Stimulated activated CD4-positive, alpha-beta T cell treated with anti-CD3 and anti-CD28 coated beads, Interleukin-2, amount 100 ng/mL, for 24 hours (primary cell): ENCODE data around the gene IQGAP3.
A peak's percentile ranks its signal among the peaks of the same experiment; 100 is the strongest.
"Not testable (repeated sequence)": the region's sequence is repeated elsewhere in the genome, so short reads cannot be mapped to it uniquely, and the experiment has no call there.

Experiments used
- DNase-seq, 2 donors: peaks; one replicate each; pipeline ENCODE4 v3.0.0-alpha.2; 2020

The IQGAP3 gene

DNA sequence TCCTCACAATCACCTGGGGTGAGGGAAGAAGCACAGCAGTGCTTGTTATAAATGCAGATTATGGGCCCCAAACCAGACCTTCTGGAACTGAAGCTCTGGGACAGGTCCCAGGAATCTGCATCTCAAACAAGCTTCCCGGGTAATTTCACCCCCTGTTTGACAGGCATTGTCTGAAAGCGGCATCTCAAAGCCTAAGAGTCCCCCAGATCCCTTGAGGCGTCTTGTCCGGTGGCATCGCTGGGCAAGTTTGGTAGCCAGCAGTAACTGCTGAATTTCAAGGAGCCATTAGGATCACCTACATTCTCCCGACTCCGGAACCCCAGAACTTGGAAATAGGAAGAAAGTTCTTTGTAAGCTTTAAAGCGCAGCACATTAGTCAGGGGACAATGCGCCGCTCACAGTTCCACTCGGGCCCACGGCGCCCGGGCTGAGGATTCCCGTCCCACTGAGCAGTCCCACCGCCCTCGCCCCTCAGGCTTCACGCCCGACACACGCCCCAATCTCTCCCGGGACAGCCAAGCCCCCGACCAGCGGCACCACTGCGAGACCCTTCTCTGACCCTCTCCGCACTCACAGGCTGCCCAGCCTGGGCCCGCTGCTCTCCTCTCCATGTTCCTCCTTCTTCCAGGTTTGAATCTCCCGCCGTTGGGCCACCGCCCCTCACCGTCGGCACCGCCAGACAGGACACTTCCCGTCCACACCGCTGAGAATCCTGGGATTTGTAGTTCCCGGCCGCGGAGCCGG lies at the start of gene IQGAP3:
Gene IQGAP3, minus strand, starts transcription at position 647 of the 744 bp plus-strand sequence. Its CDS starts 36 bp downstream, at position 611.
- peak; percentile 77 to 78 for DNase-seq

- DNase-seq, result no peak
Measured at GRCh38 chr1:156619582-156619955, 47.2 kb upstream of the IQGAP3 start.

DNA sequence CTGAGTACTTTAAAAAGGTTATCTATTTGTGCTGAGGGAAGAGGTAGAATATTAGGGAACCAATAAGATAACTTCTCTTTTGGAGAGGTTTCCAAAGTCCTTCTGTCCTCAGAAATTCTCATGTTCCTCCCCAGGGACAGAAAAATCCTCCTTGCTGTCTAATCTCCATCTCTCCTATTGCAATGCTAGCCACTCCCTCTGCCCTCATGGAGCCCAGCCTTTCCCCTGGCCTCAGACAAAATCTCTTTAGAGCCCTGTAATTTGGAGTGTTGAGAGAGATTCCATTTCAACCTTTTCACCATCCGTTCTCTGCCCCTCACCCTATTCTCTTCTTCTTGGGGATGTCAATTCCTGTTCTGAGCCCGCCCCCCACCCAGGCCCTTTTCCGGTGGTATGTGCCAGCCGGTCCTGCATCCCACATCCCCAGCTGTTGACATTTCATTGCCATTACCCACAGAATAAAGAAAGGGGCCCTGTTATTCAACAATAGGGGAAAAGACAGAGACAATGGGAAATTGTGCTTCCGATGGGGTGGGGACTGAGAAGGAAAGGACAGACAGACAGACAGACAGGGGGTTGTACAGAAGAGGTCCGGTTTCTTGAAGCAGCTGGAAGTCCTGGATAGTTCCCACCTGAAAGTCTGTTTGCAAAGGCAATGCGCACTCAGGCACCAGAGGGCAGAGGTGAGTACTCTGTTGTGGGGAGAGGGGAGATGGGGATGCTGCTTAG lies 46.7 kb upstream of the IQGAP3 start, which contains the start of gene HAPLN2:
Gene HAPLN2, plus strand, starts transcription at position 563 of the 729 bp plus-strand sequence. CDS start 4,076 bp downstream, outside the sequence.
- DNase-seq, result no peak

DNA sequence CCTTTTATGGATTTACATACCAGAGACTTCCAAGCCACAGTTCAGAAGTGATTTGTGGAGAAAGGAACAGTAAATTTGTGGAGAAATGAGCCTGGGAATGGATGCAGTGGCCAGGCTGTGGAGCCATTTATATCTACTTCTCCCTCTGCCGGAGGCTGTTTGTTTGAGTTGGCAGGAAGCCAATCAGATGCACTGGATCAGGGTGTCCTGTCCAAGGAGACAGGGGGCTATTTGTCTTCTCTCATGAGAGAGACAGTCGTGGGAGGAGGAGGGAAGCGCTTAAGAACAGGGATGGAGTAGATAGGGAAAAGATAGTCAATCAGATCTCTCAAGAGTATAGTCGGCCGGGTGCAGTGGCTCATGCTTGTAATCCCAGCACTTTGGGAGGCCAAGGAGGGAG lies 44.1 kb upstream of the IQGAP3 start:
- DNase-seq, result no peak

- DNase-seq, result no peak
Measured at GRCh38 chr1:156615946-156616345, 43.6 kb upstream of the IQGAP3 start.

DNA sequence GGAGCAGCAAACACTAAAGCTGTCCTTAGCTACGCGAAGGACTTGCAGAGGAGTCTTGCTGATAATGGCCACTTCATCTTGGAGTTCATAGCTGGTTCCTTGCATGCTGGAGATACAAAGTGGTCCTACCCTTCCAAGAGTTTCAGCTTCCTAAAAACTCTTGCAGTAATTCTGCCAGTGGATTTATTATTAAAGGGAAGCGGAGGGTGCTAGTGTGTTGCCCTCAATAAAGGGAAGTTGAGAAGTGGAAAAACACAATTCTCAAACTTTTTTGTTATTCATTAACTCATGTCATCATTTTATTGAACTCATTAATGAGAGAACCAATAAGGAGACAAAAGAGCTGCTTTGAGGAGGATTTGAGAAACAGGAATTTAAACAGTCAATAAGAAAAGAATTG lies 40.3 kb upstream of the IQGAP3 start:
- DNase-seq, result no peak

- DNase-seq, result not testable (repeated sequence)
Measured at GRCh38 chr1:156610072-156610471, 37.7 kb upstream of the IQGAP3 start.

- peak; percentile 61 to 71 for DNase-seq
Measured at GRCh38 chr1:156608981-156609380, 36.6 kb upstream of the IQGAP3 start.

DNA sequence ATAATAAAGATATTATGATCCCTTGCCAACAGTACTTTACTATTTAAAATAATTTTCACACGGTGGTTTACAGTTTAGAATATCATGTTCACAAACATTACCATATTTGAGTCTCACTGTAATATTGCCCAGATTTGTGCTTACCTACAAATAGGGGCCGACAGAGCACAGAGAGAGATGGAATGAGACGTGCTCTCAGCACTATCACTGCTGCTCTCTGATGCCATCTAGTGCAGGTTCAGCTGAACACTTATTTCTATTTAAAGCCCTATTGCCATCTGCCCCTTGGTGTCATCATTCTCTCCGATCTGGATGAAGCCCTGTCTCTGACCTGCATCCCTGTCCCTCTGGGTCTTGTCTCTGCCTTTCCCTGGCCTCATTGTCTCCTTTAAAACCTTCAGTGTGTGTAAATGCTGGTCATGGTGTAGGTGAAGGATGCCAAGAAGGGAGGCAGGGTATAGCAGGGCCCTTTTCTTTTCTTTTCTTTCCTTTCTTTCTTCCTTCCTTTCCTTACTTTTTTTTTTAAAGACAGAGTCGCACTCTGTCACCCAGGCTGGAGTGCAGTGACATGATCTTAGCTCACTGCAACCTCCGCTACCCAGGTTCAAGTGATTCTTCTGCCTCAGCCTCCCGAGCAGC lies 35.8 kb upstream of the IQGAP3 start:
- peak; percentile 46 to 65 for DNase-seq

DNA sequence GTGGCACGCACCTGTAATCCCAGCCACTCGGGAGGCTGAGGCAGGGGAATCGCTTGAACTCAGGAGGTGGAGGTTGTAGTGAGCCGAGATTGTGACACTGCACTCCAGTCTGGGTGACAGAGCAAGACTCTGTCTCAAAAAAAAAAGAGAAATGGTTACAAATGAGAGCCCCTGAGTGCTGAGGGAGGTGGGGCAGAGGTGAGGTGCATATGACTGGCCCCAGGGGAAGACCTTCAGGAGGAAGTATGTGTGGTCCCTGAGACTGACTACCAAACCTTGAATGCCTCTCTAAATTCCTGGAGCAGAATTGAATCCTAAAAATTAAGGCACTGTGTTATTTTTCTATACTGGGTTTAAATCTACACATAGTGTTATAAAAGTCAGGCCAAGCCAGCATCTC lies 35.0 kb upstream of the IQGAP3 start:
- DNase-seq, result not testable (repeated sequence)

GRCh38 chr1:156602557-156602993 lies 30.2 kb upstream of the IQGAP3 start:
- no peak for DNase-seq

DNA sequence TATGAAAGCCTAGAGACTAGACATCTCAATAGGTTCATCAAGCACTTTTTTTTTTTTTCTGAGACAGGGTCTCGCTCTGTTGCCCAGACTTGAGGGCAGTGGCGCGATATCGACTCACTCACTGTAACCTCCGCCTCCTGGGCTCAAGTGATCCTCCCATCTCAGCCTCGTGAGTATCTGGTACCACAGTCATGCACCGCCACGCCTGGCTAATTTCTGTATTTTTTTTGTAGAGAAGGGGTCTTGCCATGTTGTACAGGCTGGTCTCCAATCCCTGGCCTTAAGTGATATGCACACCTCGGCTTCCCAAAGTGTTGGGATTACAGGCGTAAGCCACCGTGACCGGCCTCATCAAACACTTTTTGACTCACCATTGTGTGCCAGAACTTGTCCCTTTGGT lies 29.5 kb upstream of the IQGAP3 start:
- DNase-seq, result no peak

DNA sequence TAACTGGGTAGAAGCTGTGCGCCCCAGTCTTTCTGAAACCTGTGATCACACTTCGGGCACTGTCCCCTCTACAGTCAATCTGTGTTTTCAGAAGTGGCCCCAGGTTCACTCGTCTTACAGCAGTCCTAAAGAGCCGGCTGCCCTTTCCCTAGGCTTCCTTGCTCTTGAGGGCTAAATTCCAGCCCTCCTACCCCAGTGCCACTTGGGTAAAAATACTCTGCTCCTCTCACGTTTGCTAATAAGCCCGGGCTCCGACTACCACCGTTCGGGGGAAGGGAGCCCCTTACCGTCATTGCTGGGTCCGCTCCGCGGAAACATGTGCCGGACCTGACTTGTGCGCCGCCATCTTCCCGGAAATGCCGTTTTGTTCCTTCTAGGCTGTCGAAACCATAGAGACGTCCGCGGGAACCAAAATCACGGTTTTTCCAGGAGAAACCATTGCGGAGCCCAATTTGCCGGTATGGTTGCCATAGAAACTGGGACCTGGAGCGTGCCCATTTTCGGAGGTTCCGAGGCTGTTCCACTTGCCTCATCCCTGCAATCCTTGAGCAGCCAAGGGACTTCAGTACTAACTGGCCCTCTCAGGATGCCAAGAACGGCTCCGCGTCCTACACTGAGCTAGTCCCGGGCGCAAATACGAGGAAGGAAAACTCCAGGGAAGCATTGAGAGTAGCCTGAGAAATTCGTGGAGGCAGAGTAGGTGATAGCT lies 28.9 kb upstream of the IQGAP3 start, which contains the start of gene GPATCH4:
Gene GPATCH4, minus strand, starts transcription at position 358 of the 709 bp plus-strand sequence.
- peak; percentile 80 for DNase-seq

GRCh38 chr1:156600733-156601121 lies 28.4 kb upstream of the IQGAP3 start:
- peak in 1 of 2 donors; percentile 26 for DNase-seq

GRCh38 chr1:156599811-156600210 lies 27.4 kb upstream of the IQGAP3 start:
- DNase-seq, result no peak

DNA sequence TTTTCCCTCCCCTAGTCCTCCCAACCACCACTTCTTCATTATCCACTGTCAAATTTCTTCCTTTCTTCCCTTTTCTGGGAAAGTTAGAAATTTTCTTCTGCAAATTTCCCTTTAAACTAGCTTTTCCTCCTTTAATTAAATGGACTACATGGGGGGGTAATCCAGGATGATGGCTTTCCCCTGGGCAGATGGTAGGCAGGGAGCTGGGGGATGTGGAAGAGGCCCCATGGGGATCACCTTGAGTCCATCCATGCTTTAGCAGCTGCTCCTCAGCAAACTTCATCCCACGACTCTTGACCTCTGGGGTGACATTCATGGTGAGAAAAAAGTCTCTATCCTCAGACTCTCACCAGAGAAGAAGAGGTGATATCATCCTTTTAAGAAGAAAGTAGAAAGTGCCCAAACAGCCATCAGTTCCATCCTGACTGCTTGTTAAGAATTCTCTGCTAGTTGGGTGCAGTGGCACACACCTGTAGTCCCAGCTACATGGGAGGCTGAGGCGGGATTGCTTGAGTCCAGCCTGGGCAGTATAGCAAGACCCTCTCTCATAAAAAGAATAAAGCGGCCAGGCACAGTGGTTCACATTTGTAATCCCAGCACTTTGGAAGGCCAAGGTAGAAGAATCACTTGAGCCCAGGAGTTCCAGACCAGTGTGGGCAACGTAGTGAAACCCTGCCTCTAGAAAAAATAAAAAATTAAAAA lies 26.5 kb upstream of the IQGAP3 start:
- DNase-seq, result no peak

DNA sequence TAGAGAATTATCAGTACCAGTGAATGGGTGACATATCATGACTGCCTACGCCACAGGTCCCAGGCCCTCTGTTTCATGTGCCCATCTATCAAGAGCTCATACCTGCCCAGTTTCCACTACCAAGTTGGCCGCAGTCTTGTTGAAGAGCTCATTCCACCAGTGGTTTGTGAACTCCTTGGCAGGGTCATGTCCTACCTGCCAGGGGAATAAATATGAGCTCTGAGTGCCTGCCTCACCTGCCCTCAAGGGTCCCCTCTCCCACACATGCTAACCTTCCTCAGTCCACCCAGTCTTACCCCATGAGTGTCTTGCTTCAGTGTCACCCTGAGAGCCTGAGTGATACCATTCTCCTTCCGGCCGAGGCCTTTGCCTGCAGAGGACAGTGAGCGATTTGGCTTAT lies 25.8 kb upstream of the IQGAP3 start:
- no peak for DNase-seq

DNA sequence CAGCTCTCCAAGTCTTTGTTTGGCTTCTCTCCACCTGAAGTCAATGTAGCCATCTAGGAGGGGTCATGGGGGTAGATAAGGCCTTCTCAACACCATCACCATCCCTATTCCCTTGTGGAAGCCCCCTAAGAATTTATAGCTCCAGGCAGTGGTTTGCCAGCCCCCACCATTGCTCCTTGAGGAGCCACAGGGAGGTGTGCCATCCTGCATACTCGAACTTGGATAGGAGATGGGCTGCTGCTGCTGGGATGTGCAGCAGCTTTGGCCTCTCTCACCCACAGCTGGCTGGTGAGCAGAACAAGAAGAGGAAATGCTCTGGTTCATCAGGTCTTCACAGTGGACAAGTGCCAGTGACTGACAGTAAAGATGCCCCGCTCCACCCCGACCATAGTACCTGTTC lies 24.1 kb upstream of the IQGAP3 start:
- no peak for DNase-seq

DNA sequence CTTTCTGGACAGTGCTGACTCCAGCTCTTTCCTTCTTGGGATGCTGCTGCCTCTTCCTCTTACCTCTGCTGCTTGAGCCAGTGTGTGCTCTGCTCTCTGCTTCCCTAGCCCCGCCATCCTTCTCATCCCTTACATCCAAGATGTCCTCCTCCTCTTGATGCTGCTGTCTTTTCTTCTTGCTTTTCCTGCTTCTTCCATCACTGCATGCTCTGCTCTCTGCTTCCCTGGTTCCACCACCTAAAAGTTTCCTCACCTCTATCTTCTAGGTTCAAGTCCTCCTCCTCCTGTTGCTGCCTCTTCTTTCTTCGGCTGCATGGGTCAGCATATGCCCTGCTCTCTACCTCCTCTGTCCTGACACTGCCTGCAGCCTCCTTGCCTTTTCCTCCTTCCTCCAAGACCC lies 22.7 kb upstream of the IQGAP3 start:
- no peak for DNase-seq

GRCh38 chr1:156594190-156594589 lies 21.8 kb upstream of the IQGAP3 start:
- DNase-seq, result no peak

- DNase-seq, result no peak
Measured at GRCh38 chr1:156593661-156593989, 21.3 kb upstream of the IQGAP3 start.

DNA sequence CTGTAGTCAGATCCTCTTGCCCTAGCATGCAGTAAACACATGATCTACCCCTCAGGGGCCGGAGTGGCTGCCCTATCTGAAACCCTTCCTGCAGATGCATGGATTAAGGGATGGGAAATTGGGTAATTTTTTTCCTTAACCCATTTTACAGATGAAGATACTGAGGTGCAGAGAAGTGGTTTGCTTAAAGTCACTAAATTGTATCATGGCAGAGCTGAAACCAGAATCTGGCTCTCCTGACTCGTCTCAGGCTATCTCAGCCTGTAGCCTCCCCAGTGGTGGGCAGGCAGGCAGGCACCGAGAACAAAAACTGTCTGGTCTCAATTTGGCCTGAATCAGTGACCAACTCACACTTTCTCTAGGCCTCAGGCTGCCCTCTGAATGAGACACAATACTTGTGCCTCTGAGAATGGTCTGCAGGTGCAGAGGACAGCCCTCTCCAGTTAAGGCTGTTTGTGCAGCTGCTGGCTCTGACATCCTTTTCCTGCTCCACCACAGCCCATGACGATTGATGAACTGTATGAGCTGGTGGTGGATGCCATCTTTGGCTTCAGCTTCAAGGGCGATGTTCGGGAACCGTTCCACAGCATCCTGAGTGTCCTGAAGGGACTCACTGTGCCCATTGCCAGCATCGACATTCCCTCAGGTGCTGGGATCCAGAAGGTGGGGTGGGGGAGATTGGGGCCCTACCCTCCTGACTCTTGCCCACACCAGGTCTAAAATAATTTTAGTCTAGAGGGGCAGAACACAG lies 20.7 kb upstream of the IQGAP3 start:
- DNase-seq, result no peak
